ENCODE data around the gene SLC45A1.

DNA sequence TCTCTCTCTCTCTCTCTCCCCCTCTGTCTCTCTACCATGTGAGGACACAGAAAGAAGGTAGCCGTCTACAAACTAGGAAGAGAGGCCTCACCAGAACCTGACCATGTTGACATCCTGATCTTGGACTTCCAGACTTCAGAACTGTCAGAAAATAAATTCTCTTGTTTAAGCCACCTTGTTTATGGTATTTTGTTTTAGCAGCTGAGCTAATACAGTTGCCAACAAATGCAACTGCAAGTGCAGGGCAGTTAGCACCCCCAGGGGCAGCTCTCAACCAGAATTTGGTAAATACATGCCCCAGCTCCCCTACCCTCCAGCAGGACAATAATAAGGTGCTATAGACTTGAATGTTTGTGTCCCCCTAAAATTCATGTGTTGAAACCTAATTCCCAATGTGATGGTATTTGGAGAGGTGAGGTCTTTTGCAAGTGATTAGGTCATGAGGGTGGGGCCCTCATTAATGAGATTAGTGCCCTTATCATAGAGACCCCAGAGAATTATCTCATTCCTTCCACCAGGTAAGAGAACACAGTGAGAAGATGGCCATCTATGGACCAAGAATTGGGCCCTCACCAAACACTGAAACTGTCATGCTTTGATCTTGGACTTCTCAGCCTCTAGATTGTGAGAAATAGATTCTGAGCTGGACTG lies 6.7 kb upstream of the SLC45A1 start:
- TF ChIP-seq, protein P1, sequence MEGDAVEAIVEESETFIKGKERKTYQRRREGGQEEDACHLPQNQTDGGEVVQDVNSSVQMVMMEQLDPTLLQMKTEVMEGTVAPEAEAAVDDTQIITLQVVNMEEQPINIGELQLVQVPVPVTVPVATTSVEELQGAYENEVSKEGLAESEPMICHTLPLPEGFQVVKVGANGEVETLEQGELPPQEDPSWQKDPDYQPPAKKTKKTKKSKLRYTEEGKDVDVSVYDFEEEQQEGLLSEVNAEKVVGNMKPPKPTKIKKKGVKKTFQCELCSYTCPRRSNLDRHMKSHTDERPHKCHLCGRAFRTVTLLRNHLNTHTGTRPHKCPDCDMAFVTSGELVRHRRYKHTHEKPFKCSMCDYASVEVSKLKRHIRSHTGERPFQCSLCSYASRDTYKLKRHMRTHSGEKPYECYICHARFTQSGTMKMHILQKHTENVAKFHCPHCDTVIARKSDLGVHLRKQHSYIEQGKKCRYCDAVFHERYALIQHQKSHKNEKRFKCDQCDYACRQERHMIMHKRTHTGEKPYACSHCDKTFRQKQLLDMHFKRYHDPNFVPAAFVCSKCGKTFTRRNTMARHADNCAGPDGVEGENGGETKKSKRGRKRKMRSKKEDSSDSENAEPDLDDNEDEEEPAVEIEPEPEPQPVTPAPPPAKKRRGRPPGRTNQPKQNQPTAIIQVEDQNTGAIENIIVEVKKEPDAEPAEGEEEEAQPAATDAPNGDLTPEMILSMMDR (IDR thresholded peaks at IDR 0.05; ENCODE audit: poor library complexity) = no peak
- no peak for TF ChIP-seq EZH2 (IDR thresholded peaks at IDR 0.05; ENCODE audit: borderline replicate concordance)
- TF ChIP-seq EZH2phosphoT487 (IDR thresholded peaks at IDR 0.05; ENCODE audit: low read depth, severe bottlenecking, unreplicated experiment) = no peak
